Stimulated activated CD4-positive, alpha-beta T cell treated with anti-CD3 and anti-CD28 coated beads, TNF-alpha, amount 100 ng/mL, for 4 hours (primary cell): ENCODE results near the gene CRTC2.

Experiments
- DNase-seq, 3 experiments: peaks; one replicate each; pipeline ENCODE4 v3.0.0-alpha.2; 2020; ENCODE audit warnings: low read depth in 3 of 3

Gene CRTC2

DNA sequence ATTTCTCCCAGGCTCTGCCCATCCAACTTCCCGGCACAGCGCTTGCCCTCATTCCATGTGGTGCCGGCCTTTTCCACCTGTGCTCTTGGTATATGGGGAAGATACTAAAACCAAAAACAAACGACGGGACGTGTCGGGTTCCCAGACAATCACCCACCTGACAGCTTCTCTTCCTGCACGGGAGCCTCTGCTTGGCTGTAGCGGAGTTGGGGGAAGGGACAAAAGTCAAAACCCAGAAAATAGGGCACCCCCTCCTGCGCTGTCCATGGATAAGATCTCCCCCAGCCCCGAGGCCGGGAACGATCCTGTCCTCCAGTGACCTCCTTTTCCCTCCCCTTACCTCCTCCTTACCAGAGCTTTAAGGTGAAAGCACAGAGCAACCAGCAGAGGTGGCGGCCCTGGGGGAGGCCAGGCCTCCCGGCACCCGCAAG lies 18.4 kb upstream of the CRTC2 start:
- DNase-seq, result no peak

DNA sequence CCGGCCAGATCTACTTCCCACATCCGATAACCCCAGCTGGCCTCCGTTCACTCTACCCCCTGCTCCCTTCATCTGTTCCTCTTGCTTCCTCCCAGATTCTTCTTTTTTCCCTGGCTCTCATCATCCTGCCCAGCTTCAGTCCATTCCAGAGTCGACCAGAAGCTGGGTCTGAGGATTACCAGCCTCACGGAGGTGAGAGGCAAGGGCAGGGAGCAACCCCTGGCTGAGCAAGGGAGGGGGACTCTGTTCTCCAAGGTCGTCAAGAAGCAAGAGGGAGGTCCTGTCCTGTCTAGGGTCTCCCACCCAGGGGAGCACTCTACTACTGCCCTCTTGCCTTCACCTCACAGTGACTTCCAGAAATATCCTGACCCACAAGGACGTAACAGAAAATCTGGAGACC lies 15.1 kb upstream of the CRTC2 start:
- DNase-seq, result no peak

DNA sequence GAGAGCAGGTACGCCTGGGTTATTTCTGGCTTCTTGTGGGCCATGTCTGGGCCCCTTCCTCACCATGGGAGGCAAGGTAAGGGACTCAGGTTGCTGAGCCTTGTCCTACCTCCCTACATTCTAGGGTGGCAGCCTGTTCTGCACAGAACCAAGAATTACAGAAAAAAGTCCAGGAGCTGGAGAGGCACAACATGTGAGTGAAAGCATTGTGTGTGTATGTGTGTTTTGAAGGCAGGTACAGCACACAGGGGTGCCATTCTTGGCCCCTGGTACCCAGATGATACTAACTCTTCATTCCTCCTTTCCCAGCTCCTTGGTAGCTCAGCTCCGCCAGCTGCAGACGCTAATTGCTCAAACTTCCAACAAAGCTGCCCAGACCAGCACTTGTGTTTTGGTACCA lies 14.7 kb upstream of the CRTC2 start:
- no peak for DNase-seq

GRCh38 chr1:153970346-153970745 lies 11.9 kb upstream of the CRTC2 start:
- no peak for DNase-seq

DNA sequence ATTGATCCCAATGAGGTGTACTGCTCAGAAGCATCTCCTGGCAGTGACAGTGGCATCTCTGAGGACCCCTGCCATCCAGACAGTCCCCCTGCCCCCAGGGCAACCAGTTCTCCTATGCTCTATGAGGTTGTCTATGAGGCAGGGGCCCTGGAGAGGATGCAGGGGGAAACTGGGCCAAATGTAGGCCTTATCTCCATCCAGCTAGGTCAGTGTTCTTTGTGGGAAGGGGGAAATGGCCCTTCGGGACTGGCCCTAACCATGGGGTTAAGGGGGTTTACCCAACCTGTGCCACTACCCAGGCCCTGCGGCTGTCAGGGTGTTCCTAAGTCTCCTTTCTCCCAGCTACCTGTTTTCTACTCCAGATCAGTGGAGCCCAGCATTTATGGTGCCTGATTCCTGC lies 10.6 kb upstream of the CRTC2 start:
- no peak for DNase-seq

DNA sequence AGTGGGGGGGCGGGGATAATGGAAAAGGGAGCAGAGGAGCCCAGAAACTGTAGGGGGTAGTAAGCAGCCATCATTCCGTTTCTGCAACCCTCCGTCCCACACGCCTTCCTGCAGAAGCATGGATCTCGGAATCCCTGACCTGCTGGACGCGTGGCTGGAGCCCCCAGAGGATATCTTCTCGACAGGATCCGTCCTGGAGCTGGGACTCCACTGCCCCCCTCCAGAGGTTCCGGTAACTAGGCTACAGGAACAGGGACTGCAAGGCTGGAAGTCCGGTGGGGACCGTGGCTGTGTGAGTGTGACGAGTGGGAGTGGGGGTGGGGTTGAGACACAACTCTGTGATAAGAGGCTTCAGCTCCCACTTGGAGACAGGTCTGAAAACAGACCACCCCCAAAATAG lies 10.0 kb upstream of the CRTC2 start:
- no peak for DNase-seq

DNA sequence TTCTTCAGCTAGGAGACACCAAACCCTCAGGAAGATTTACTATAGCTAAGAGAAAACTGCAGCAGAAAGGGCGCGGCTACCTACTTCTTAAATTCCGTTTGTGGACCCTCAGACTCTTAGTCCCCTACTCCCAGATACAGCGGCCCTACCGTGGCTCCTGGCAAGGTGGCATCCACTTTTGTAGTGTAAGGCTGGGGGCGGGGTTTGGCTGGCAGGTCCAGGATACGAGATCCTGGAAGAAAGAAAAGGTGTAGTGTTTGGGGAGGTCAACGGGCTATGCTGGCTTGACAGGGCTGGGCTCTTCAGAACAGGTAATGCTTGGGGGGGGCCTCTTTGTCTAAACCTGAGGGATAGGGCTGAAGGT lies 9.6 kb upstream of the CRTC2 start:
- no peak for DNase-seq

- DNase-seq, result peak; percentile 50 to 61 (median 60)
Observed at GRCh38 chr1:153967107-153967999, 8.9 kb upstream of the CRTC2 start, which contains the start of gene CREB3L4. Gene CREB3L4, plus strand, starts transcription at chr1:153967902. Its CDS starts 624 bp downstream, at chr1:153968526.

DNA sequence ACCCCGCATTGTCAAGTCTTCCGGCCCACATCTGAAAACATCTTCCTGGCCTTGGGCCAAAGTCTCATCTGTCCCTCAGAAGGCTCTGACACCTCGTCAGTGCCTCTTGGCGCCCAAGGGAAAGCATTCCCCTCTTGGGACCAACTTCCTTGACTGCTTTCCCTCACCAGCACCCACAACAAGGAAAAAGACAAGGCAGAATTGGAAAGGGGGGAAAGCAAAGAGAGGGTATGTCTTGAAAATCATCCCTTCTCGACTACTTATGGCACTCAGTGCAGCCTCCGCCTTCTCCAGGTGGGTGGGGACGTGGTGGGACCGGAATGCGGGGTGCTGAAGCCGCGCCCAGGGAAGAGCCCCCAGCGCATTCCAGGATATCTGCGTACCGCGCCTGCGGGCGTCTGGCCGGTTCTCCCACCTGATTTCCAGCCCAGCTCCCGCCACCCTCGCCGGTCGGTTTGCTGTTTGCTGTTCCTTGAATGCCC lies 5.5 kb upstream of the CRTC2 start:
- no peak for DNase-seq

GRCh38 chr1:153963030-153963849 lies 4.8 kb upstream of the CRTC2 start, which contains the start of gene SLC39A1:
Gene SLC39A1, minus strand, starts transcription at chr1:153963537. Its CDS starts 822 bp downstream, at chr1:153962715.
- peak; percentile 88 to 90 (median 89) for DNase-seq

GRCh38 chr1:153962088-153963029 lies 3.9 kb upstream of the CRTC2 start:
- no peak for DNase-seq

GRCh38 chr1:153961421-153961820 lies 3.0 kb upstream of the CRTC2 start:
- DNase-seq, result no peak

- DNase-seq, result no peak
Observed at GRCh38 chr1:153960206-153960605, 1.8 kb upstream of the CRTC2 start.

GRCh38 chr1:153959454-153959853 lies 1.0 kb upstream of the CRTC2 start:
- no peak for DNase-seq

GRCh38 chr1:153958961-153959260 lies 499 bp upstream of the CRTC2 start:
- no peak for DNase-seq

- no peak for DNase-seq
Observed at GRCh38 chr1:153957744-153958110, 685 bp downstream of the CRTC2 start.

- DNase-seq, result no peak
Observed at GRCh38 chr1:153956997-153957715, 1.3 kb downstream of the CRTC2 start.

- no peak for DNase-seq
Observed at GRCh38 chr1:153954826-153955225, 3.6 kb downstream of the CRTC2 start.

DNA sequence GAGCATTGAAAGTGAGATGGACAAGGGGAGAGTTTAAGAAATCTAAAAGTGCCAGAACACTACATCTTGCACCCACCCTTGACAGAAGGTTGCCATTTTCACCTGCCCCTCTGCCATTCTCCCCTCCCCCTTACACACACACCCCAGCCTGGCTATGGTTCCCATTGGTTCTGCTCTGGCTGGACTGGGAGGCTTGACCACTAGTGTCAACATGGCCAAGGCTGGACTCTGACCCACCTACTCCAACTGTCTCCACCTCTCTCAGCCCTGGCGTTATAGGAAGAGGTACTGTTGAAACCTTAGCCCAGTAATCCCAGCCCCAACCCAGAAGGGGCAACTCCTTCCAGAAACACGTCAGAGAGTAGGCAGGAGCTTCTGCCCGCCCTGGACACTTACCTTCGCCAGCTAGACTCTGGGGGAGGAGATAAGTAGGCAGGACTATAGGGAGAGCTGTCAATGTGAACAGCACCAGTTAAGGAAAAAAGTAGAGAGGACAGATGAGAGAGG lies 4.5 kb downstream of the CRTC2 start:
- no peak for DNase-seq

DNA sequence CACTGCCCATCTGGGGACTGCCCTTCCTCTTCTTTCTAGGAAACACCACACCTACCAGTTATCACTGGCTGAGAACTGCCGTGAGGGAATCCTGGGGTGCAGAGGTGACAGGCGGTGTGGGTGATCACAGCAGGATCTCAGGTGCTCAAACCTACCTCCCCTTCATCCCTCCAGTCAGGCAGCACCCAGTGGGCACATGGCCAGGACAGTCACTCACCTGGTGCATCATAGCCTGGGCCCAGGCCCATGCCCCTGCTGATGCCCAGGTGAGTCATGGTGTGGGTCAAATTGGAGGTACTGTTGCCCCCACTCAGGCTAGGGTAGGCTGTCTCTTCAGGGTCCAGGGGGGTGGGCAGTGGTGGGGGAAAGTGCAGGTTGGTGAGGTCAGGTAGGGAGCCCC lies 6.6 kb downstream of the CRTC2 start:
- no peak for DNase-seq

GRCh38 chr1:153951183-153951582 lies 7.2 kb downstream of the CRTC2 start:
- no peak for DNase-seq
